Mesothelial cell of epicardium (in vitro differentiated cells): ENCODE data around the gene SH2D2A. TPM values are rescaled to one million over a fixed set of nuclear protein-coding genes. Genes with fewer than 3 reads are reported as not detected.
A peak's percentile ranks its signal among the peaks of the same experiment; 100 is the strongest.

Source experiments
- DNase-seq, 2 experiments: peaks; one replicate each; pipeline ENCODE4 v3.0.0; 2021; ENCODE audit warnings: low spot score in 2 of 2; ENCODE audit not compliant: unreplicated experiment in 2 of 2
- H3K27ac Mint-ChIP-seq: 2 replicates; pipeline ENCODE4 v1.8.0; 2021; ENCODE audit warnings: mixed read lengths
- H3K27me3 Mint-ChIP-seq: 2 replicates; pipeline ENCODE4 v1.8.0; 2021; ENCODE audit warnings: low read depth, mixed read lengths
- H3K36me3 Mint-ChIP-seq: 2 replicates; pipeline ENCODE4 v1.8.0; 2021; ENCODE audit warnings: mixed read lengths
- H3K4me1 Mint-ChIP-seq: 2 replicates; pipeline ENCODE4 v1.8.0; 2021; ENCODE audit warnings: mixed read lengths
- H3K4me3 Mint-ChIP-seq: 2 replicates; pipeline ENCODE4 v1.8.0; 2021; ENCODE audit warnings: mild to moderate bottlenecking, moderate library complexity, mixed read lengths
- H3K9me3 Mint-ChIP-seq: 2 replicates; pipeline ENCODE4 v1.8.0; 2021; ENCODE audit warnings: mixed read lengths
- CTCF ChIP-seq: fragments of 200-600 bp; sonication (generic); IDR thresholded peaks from one replicate; pipeline ENCODE4 v1.5.0; 2021; ENCODE audit warnings: antibody characterized with exemption; ENCODE audit not compliant: unreplicated experiment
- total RNA-seq: library from RNA; stranded (reverse); gene quantifications from 3 replicates; pipeline ENCODE4 v1.2.1, GENCODE V29; 2021

Gene SH2D2A
- total RNA-seq, 1 donor from 2014 or later, result 0.89 TPM

GRCh38 chr1:156839426-156840109, 22.9 kb upstream of the SH2D2A start:
- Mint-ChIP-seq H3K9me3 (no peaks in the 10 kb centered on the region), H3K27me3 (peaks cover 89% of the 10 kb centered on the region), H3K4me1 (peaks cover 19% of the 10 kb centered on the region), H3K27ac (no peak overlapping the region), H3K36me3 (no peaks in the 10 kb centered on the region), H3K4me3 (no peak overlapping the region)
- DNase-seq, result no peak
- no peak for TF ChIP-seq CTCF

- no peak overlapping the region for H3K27ac Mint-ChIP-seq
Measured at GRCh38 chr1:156838972-156839371, 22.3 kb upstream of the SH2D2A start.

GRCh38 chr1:156836892-156837291, 20.2 kb upstream of the SH2D2A start:
- DNase-seq, result no peak
- H3K36me3 Mint-ChIP-seq, result no peaks in the 10 kb centered on the region
- peaks cover 24% of the 10 kb centered on the region for H3K4me1 Mint-ChIP-seq
- H3K9me3 Mint-ChIP-seq, result no peaks in the 10 kb centered on the region
- no peak overlapping the region for H3K27ac Mint-ChIP-seq
- no peak for TF ChIP-seq CTCF
- H3K4me3 Mint-ChIP-seq, result no peak overlapping the region
- peaks cover 87% of the 10 kb centered on the region for H3K27me3 Mint-ChIP-seq

More at GRCh38 chr1:156838972-156839371, 22.3 kb upstream of the SH2D2A start:
- Mint-ChIP-seq H3K36me3 (no peaks in the 10 kb centered on the region), H3K4me1 (peaks cover 20% of the 10 kb centered on the region), H3K9me3 (no peaks in the 10 kb centered on the region), H3K4me3 (no peak overlapping the region), H3K27me3 (peaks cover 89% of the 10 kb centered on the region)
- peak; percentile 89 for TF ChIP-seq CTCF
- DNase-seq, result peak in 1 of 2 experiments; percentile 52

GRCh38 chr1:156836041-156836654, 19.5 kb upstream of the SH2D2A start:
- Mint-ChIP-seq H3K27ac (no peak overlapping the region), H3K9me3 (no peaks in the 10 kb centered on the region), H3K36me3 (no peaks in the 10 kb centered on the region), H3K4me1 (peaks cover 24% of the 10 kb centered on the region), H3K27me3 (peaks cover 87% of the 10 kb centered on the region), H3K4me3 (no peak overlapping the region)
- no peak for DNase-seq
- TF ChIP-seq CTCF, result no peak

- no peak overlapping the region for H3K27ac Mint-ChIP-seq
- H3K27me3 Mint-ChIP-seq, result peaks cover 84% of the 10 kb centered on the region
- TF ChIP-seq CTCF, result no peak
- no peaks in the 10 kb centered on the region for H3K36me3 Mint-ChIP-seq
- peaks cover 24% of the 10 kb centered on the region for H3K4me1 Mint-ChIP-seq
- no peak for DNase-seq
- H3K4me3 Mint-ChIP-seq, result no peak overlapping the region
- no peaks in the 10 kb centered on the region for H3K9me3 Mint-ChIP-seq
Measured at GRCh38 chr1:156834322-156834721, 17.7 kb upstream of the SH2D2A start.
